ENCODE results near the gene ALK. TPM values are rescaled to one million over a fixed set of nuclear protein-coding genes. Genes with fewer than 3 reads are reported as not detected.
"Not testable (repeated sequence)": the region's sequence is repeated elsewhere in the genome, so short reads cannot be mapped to it uniquely, and the experiment has no call there.

Gene ALK
- total RNA-seq, 2 experiments from 2014 or later: not detected

GRCh38 chr2:29850794-29851193 is 70.6 kb downstream of the ALK start:
- H3K4me3 Mint-ChIP-seq: no peak overlapping the region
- DNase-seq (no peak), ATAC-seq (no peak)
- no peaks in the 10 kb centered on the region for H3K36me3 Mint-ChIP-seq
- H3K27ac Mint-ChIP-seq: no peak overlapping the region
- CTCF ChIA-PET: no interaction called here
- no peaks in the 10 kb centered on the region for H3K9me3 Mint-ChIP-seq (ENCODE audit: low read depth)
- H3K4me1 Mint-ChIP-seq: no peaks in the 10 kb centered on the region
- peaks cover 2% of the 10 kb centered on the region for H3K27me3 Mint-ChIP-seq

- peaks cover 2% of the 10 kb centered on the region for H3K27me3 Mint-ChIP-seq
- CTCF ChIA-PET: no interaction called here
These were observed 72.6 kb downstream of the ALK start for GRCh38 chr2:29848566-29849310.

DNA sequence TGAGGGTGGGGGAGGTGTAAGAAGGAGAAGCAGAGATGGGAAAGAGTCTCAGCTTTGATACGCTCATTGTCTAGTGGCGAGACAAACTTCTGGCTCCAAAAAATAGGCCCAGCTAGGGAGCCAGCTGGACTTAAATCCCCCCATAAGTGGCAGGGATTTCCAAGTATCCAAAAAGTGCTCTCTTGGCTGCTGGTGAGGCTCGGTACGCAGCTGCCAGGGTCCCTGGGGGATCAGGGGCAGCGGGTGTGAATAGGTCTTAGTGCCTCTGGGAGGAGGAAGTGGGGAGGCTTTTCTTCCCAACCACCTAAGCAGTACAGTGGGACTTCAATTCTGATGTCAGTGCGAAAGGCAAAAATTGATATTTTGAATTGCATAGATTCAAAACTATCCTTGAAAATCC is 73.5 kb downstream of the ALK start:
- no peak overlapping the region for H3K27ac Mint-ChIP-seq
- CTCF ChIA-PET: no interaction called here
- H3K27me3 Mint-ChIP-seq: peaks cover 4% of the 10 kb centered on the region
- no peaks in the 10 kb centered on the region for H3K9me3 Mint-ChIP-seq (ENCODE audit: low read depth)
- H3K4me1 Mint-ChIP-seq: no peaks in the 10 kb centered on the region
- no peaks in the 10 kb centered on the region for H3K36me3 Mint-ChIP-seq
- DNase-seq (no peak), ATAC-seq (no peak)
- no peak overlapping the region for H3K4me3 Mint-ChIP-seq

More at GRCh38 chr2:29848566-29849310, 72.6 kb downstream of the ALK start:
- DNase-seq: no peak
- no peak overlapping the region for H3K4me3 Mint-ChIP-seq
- H3K27ac Mint-ChIP-seq: no peak overlapping the region
- ATAC-seq: no peak
- no peaks in the 10 kb centered on the region for H3K4me1 Mint-ChIP-seq
- H3K36me3 Mint-ChIP-seq: no peaks in the 10 kb centered on the region
- H3K9me3 Mint-ChIP-seq (ENCODE audit: low read depth): no peaks in the 10 kb centered on the region

DNA sequence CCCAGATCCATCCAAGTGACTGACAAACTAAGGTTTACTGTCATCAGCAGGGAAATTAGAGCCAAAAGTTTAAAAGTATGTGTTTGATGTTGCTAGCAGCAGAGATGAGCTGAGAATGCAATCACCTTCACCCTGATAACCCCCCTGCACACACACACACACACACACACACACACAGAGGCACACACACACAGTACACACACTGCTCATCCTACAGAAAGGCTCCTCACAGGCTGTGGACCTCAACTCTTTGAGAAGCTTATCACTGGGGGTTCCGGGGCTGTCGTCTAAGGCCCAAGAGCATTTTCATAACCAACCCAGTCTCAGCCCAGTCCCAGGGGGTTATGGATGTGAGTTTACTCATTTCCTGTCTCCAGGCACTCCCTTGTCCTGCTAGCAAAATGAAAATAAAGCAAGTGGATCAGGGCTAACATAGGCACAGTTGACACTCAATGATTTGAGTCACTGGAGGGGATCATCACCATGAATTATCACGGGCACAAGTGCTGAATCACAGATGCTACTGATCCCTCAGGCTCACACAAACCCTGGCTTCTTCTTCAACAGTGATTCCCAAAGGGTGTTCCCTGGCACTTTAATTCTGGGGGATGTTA is 76.6 kb downstream of the ALK start:
- Mint-ChIP-seq H3K4me1 (no peaks in the 10 kb centered on the region), H3K36me3 (no peaks in the 10 kb centered on the region), H3K4me3 (no peak overlapping the region), H3K27me3 (peaks cover 18% of the 10 kb centered on the region), H3K27ac (no peak overlapping the region), H3K9me3 (ENCODE audit: low read depth) (no peaks in the 10 kb centered on the region)
- DNase-seq (no peak), ATAC-seq (no peak)
- CTCF ChIA-PET: no interaction called here

GRCh38 chr2:29841386-29842004 is 79.9 kb downstream of the ALK start:
- H3K27ac Mint-ChIP-seq: no peak overlapping the region
- H3K27me3 Mint-ChIP-seq: peaks cover 17% of the 10 kb centered on the region
- no peaks in the 10 kb centered on the region for H3K36me3 Mint-ChIP-seq
- H3K4me1 Mint-ChIP-seq: no peaks in the 10 kb centered on the region
- no peak for ATAC-seq
- peaks cover 2% of the 10 kb centered on the region for H3K9me3 Mint-ChIP-seq (ENCODE audit: low read depth)
- no peak for DNase-seq
- H3K4me3 Mint-ChIP-seq: no peak overlapping the region
- CTCF ChIA-PET: interaction anchor here (0.6 to 0.7 kb wide), 2 partner anchors 24 to 190 kb away, joined by 3 read pairs; no protein-coding TSS in a partner anchor

GRCh38 chr2:29839306-29839705 is 82.1 kb downstream of the ALK start:
- no peak for ATAC-seq
- CTCF ChIA-PET: no interaction called here
- DNase-seq: no peak
- H3K4me3 Mint-ChIP-seq: no peak overlapping the region
- H3K27ac Mint-ChIP-seq: no peak overlapping the region
- H3K36me3 Mint-ChIP-seq: no peaks in the 10 kb centered on the region
- H3K27me3 Mint-ChIP-seq: peaks cover 17% of the 10 kb centered on the region
- no peaks in the 10 kb centered on the region for H3K4me1 Mint-ChIP-seq
- H3K9me3 Mint-ChIP-seq (ENCODE audit: low read depth): peaks cover 2% of the 10 kb centered on the region

DNA sequence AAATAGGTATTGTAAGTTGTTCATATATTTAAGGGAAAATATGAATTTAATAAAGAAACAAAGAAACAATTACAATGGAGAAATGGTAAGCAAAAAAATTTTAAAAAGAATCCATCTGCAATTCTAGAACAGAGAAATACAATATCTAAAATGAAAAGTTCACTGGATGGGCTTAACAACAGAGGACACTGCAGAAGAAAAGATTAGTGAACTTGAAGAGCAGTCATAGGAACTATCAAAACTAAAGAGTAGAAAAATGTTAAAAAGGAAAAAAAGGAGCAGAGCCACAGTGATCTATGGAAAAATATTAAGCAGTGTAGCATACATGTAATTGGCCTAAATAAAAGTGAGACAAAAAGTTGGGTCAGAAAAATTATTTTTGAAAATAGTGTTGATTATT is 83.5 kb downstream of the ALK start:
- CTCF ChIA-PET: no interaction called here
- H3K4me3 Mint-ChIP-seq: no peak overlapping the region
- H3K27me3 Mint-ChIP-seq: peaks cover 17% of the 10 kb centered on the region
- ATAC-seq (no peak), DNase-seq (no peak)
- H3K9me3 Mint-ChIP-seq (ENCODE audit: low read depth): peaks cover 2% of the 10 kb centered on the region
- no peaks in the 10 kb centered on the region for H3K36me3 Mint-ChIP-seq
- H3K27ac Mint-ChIP-seq: no peak overlapping the region
- H3K4me1 Mint-ChIP-seq: no peaks in the 10 kb centered on the region

DNA sequence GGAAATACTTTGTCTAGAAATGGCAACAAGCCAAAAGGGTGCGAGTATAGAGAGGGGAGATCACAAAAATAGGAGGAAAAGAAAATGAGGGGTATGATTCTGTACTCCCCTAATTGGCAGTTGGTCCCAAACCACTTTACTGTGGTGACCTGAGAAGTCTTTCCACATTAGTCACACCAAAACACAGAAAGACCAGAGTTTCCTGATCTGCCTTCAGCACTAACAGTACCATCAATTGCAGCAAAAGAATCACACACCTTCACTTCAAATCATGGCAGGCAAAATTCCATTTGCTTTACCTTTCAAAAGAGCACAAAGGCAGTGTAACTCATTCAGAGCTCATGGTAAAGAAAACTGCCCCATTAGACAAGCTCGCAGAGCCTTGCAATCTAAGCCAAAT is 86.8 kb downstream of the ALK start:
- ATAC-seq (no peak), DNase-seq (no peak)
- H3K9me3 Mint-ChIP-seq (ENCODE audit: low read depth): peaks cover 2% of the 10 kb centered on the region
- H3K36me3 Mint-ChIP-seq: no peaks in the 10 kb centered on the region
- CTCF ChIA-PET: interaction anchor here (0.6 kb wide), 1 partner anchor 198 kb away, joined by 3 read pairs; no protein-coding TSS in a partner anchor
- no peak overlapping the region for H3K27ac Mint-ChIP-seq
- H3K4me3 Mint-ChIP-seq: no peak overlapping the region
- no peaks in the 10 kb centered on the region for H3K4me1 Mint-ChIP-seq
- H3K27me3 Mint-ChIP-seq: peaks cover 3% of the 10 kb centered on the region

DNA sequence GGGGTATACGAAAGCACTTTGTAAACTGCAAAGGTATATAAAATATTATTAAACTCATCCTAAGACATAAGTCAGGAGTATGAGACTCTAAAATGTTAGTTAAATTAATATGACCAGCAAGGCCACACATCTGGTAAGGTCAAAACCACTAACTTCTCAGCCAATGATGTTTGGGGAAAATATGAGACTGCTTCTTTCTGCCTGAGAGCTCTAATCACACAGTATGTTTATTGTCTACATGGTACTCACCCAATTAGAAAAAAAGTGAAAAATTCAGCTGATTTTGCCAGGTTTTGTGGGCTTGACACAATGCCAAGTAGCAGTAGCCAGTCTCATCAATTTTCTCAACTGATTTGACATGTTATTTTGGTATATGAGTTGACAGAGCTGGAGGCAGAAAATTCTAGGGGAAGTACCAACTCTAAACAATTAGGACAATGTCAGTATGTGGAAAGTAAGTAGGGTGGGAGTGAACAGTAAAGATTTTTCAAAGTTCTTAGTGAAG is 87.3 kb downstream of the ALK start:
- ATAC-seq (no peak), DNase-seq (no peak)
- no peak overlapping the region for H3K4me3 Mint-ChIP-seq
- CTCF ChIA-PET: interaction anchor here (0.6 kb wide), 1 partner anchor 199 kb away, joined by 3 read pairs; no protein-coding TSS in a partner anchor
- H3K9me3 Mint-ChIP-seq (ENCODE audit: low read depth): peaks cover 2% of the 10 kb centered on the region
- H3K27ac Mint-ChIP-seq: no peak overlapping the region
- H3K27me3 Mint-ChIP-seq: peaks cover 3% of the 10 kb centered on the region
- no peaks in the 10 kb centered on the region for H3K36me3 Mint-ChIP-seq
- H3K4me1 Mint-ChIP-seq: no peaks in the 10 kb centered on the region

- Mint-ChIP-seq H3K27ac (no peak overlapping the region), H3K4me1 (no peaks in the 10 kb centered on the region), H3K27me3 (peaks cover 3% of the 10 kb centered on the region), H3K36me3 (no peaks in the 10 kb centered on the region), H3K4me3 (no peak overlapping the region), H3K9me3 (ENCODE audit: low read depth) (no peaks in the 10 kb centered on the region)
- ATAC-seq (no peak), DNase-seq (no peak)
- CTCF ChIA-PET: no interaction called here
These were observed 89.8 kb downstream of the ALK start for GRCh38 chr2:29831560-29831959.

GRCh38 chr2:29829841-29830240 is 91.5 kb downstream of the ALK start:
- H3K36me3 Mint-ChIP-seq: no peaks in the 10 kb centered on the region
- H3K27ac Mint-ChIP-seq: no peak overlapping the region
- CTCF ChIA-PET: no interaction called here
- no peak for ATAC-seq
- no peak overlapping the region for H3K4me3 Mint-ChIP-seq
- DNase-seq: no peak
- no peaks in the 10 kb centered on the region for H3K4me1 Mint-ChIP-seq
- H3K9me3 Mint-ChIP-seq (ENCODE audit: low read depth): no peaks in the 10 kb centered on the region
- peaks cover 3% of the 10 kb centered on the region for H3K27me3 Mint-ChIP-seq

DNA sequence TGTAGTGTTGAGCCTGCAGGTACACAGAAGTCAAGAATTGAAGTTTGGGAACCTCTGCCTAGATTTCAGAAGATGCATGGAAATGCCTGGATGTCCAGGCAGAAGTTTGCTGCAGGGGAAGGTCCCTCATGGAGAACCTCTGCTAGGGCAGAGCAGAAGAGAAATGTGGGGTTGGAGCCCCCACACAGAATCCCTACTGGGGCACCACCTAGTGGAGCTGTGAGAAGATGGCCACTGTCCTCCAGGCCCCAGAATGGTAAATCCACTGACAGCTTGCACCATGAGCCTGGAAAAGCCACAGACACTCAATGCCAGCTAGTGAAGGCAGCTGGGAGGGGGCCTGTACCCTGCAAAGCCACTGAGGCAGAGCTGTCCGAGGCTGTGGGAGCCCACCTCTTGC is 97.2 kb downstream of the ALK start:
- H3K36me3 Mint-ChIP-seq; H3K4me1 Mint-ChIP-seq; H3K4me3 Mint-ChIP-seq; DNase-seq; H3K27ac Mint-ChIP-seq; ATAC-seq; CTCF ChIA-PET; H3K9me3 Mint-ChIP-seq (ENCODE audit: low read depth); H3K27me3 Mint-ChIP-seq: not testable (repeated sequence)

DNA sequence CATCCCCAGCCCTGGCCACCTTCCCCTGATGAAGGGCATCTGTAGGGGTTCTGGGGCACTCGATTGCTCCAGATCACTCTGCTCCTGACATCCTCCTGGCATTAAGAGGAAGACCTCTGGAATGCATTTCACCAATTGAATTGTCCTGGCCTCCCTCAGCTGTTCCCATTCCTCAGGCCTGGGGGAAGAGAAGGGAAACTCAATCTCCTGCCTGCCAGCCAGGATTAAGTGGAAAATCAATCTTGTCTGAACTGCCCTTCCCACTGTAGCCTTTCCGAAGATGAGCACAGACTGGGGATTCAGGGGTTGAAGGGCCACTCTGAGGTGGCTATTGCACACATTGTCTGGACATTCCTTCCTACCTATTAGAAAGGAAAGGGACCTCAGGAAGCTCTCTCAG is 99.8 kb downstream of the ALK start:
- DNase-seq (no peak), ATAC-seq (no peak)
- peaks cover 4% of the 10 kb centered on the region for H3K27me3 Mint-ChIP-seq
- H3K36me3 Mint-ChIP-seq: no peaks in the 10 kb centered on the region
- H3K27ac Mint-ChIP-seq: no peak overlapping the region
- H3K4me3 Mint-ChIP-seq: no peak overlapping the region
- CTCF ChIA-PET: no interaction called here
- no peaks in the 10 kb centered on the region for H3K9me3 Mint-ChIP-seq (ENCODE audit: low read depth)
- no peaks in the 10 kb centered on the region for H3K4me1 Mint-ChIP-seq

GRCh38 chr2:29819570-29819969 is 101.8 kb downstream of the ALK start:
- peaks cover 7% of the 10 kb centered on the region for H3K27me3 Mint-ChIP-seq
- no peaks in the 10 kb centered on the region for H3K4me1 Mint-ChIP-seq
- H3K27ac Mint-ChIP-seq: no peak overlapping the region
- CTCF ChIA-PET: no interaction called here
- DNase-seq (no peak), ATAC-seq (no peak)
- H3K4me3 Mint-ChIP-seq: no peak overlapping the region
- no peaks in the 10 kb centered on the region for H3K36me3 Mint-ChIP-seq
- no peaks in the 10 kb centered on the region for H3K9me3 Mint-ChIP-seq (ENCODE audit: low read depth)

Measured in activated CD8-positive, alpha-beta memory T cell treated with anti-CD3 and anti-CD28 coated beads, Interleukin-2, amount 10 ng/mL, durations not matched to agents 7 days and 5 days (primary cell).